Measurements from ENCODE around the gene GGT6. TPM values are rescaled to one million over a fixed set of nuclear protein-coding genes. Genes with fewer than 3 reads are reported as not detected.

The GGT6 gene
- total RNA-seq, 1 donor, result not detected

GRCh38 chr17:4510618-4510941 lies 49.8 kb downstream of the GGT6 start:
- H3K4me3 ChIP-seq (ENCODE audit: low read depth, low read length), result no peak overlapping the region
- TF ChIP-seq, protein P1, sequence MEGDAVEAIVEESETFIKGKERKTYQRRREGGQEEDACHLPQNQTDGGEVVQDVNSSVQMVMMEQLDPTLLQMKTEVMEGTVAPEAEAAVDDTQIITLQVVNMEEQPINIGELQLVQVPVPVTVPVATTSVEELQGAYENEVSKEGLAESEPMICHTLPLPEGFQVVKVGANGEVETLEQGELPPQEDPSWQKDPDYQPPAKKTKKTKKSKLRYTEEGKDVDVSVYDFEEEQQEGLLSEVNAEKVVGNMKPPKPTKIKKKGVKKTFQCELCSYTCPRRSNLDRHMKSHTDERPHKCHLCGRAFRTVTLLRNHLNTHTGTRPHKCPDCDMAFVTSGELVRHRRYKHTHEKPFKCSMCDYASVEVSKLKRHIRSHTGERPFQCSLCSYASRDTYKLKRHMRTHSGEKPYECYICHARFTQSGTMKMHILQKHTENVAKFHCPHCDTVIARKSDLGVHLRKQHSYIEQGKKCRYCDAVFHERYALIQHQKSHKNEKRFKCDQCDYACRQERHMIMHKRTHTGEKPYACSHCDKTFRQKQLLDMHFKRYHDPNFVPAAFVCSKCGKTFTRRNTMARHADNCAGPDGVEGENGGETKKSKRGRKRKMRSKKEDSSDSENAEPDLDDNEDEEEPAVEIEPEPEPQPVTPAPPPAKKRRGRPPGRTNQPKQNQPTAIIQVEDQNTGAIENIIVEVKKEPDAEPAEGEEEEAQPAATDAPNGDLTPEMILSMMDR (IDR thresholded peaks at IDR 0.05; ENCODE audit: insufficient read depth, low read length), result no peak
- DNase-seq (ENCODE audit: low read depth), result no peak

- no peak overlapping the region for H3K4me3 ChIP-seq (ENCODE audit: low read depth, low read length)
- TF ChIP-seq, protein P1 (IDR thresholded peaks at IDR 0.05; ENCODE audit: insufficient read depth, low read length), result no peak
- DNase-seq (ENCODE audit: low read depth), result no peak
Measured at GRCh38 chr17:4509923-4510617, 50.3 kb downstream of the GGT6 start.

DNA sequence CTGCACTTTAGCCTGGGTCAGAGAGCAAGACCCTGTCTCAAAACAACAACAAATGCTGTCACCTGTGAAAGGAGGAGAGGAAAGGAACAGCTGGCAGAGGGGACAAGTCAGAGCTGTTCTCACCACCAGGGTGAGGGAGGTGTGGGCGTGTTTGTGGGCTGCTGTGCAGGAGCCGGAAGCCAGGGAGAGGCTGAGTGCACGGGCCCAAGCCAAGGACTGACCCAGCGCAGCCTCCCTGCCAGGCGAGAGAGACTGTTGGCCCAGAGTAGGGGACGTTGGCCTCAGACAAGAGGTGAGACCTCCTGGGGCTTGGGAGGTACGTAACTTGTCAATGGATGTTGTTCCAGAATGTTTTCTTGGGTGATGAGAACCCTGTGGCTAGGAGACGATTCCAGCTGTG lies 51.0 kb downstream of the GGT6 start:
- no peak for DNase-seq (ENCODE audit: low read depth)
- TF ChIP-seq, protein P1 (IDR thresholded peaks at IDR 0.05; ENCODE audit: insufficient read depth, low read length), result no peak
- H3K4me3 ChIP-seq (ENCODE audit: low read depth, low read length), result no peak overlapping the region

GRCh38 chr17:4508207-4508606 lies 52.2 kb downstream of the GGT6 start:
- H3K4me3 ChIP-seq (ENCODE audit: low read depth, low read length), result no peak overlapping the region
- DNase-seq (ENCODE audit: low read depth), result no peak
- TF ChIP-seq, protein P1 (IDR thresholded peaks at IDR 0.05; ENCODE audit: insufficient read depth, low read length), result no peak

GRCh38 chr17:4507361-4508111 lies 52.8 kb downstream of the GGT6 start:
- TF ChIP-seq, protein P1 (IDR thresholded peaks at IDR 0.05; ENCODE audit: insufficient read depth, low read length), result no peak
- no peak overlapping the region for H3K4me3 ChIP-seq (ENCODE audit: low read depth, low read length)
- no peak for DNase-seq (ENCODE audit: low read depth)

Other genes with a start within 250 kb of the GGT6 start
- 39.3 and 52.0 TPM in 2 replicates for gene UBE2G1, start 193.9 kb downstream of the GGT6 start, total RNA-seq (ENCODE audit: low replicate concordance)
- not detected in 2 replicates for gene SPNS3, start 126.6 kb downstream of the GGT6 start, total RNA-seq (ENCODE audit: low replicate concordance)
- 0.16 and 0.27 TPM in 2 replicates for gene SPNS2, start 61.7 kb downstream of the GGT6 start, total RNA-seq (ENCODE audit: low replicate concordance)
- 51.0 and 55.8 TPM in 2 replicates for gene MYBBP1A, start 5.2 kb downstream of the GGT6 start, total RNA-seq (ENCODE audit: low replicate concordance)
- 0.16 TPM in 1 of 2 replicates, not detected in the other for gene SMTNL2, start 24.0 kb upstream of the GGT6 start, total RNA-seq (ENCODE audit: low replicate concordance)
- gene ALOX15, start 81.1 kb upstream of the GGT6 start, total RNA-seq (ENCODE audit: low replicate concordance), result 0.98 TPM in 1 of 2 replicates, not detected in the other
- gene PELP1, start 143.6 kb upstream of the GGT6 start, total RNA-seq (ENCODE audit: low replicate concordance), result 31.7 and 35.1 TPM in 2 replicates
- 8.9 and 13.3 TPM in 2 replicates for gene ARRB2, start 150.1 kb upstream of the GGT6 start, total RNA-seq (ENCODE audit: low replicate concordance)
- gene MED11, start 170.9 kb upstream of the GGT6 start, total RNA-seq (ENCODE audit: low replicate concordance), result 12.4 and 14.1 TPM in 2 replicates
- 0.18 TPM in 1 of 2 replicates, not detected in the other for gene ZMYND15, start 179.3 kb upstream of the GGT6 start, total RNA-seq (ENCODE audit: low replicate concordance)
- gene CXCL16, start 179.4 kb upstream of the GGT6 start, total RNA-seq (ENCODE audit: low replicate concordance), result 2.6 TPM in 2 replicates
- not detected in 2 replicates for gene TM4SF5, start 211.3 kb upstream of the GGT6 start, total RNA-seq (ENCODE audit: low replicate concordance)
- gene VMO1, start 225.8 kb upstream of the GGT6 start, total RNA-seq (ENCODE audit: low replicate concordance), result 0.27 and 4.9 TPM in 2 replicates
- gene GLTPD2, start 228.4 kb upstream of the GGT6 start, total RNA-seq (ENCODE audit: low replicate concordance), result not detected in 2 replicates
- gene PSMB6, start 235.6 kb upstream of the GGT6 start, total RNA-seq (ENCODE audit: low replicate concordance), result 97.2 and 134 TPM in 2 replicates
- 14.4 and 18.4 TPM in 2 replicates for gene PLD2, start 246.6 kb upstream of the GGT6 start, total RNA-seq (ENCODE audit: low replicate concordance)

Measured in fibroblast of the aortic adventitia (primary cell).